ENCODE measurements around the gene TCHP.

DNA sequence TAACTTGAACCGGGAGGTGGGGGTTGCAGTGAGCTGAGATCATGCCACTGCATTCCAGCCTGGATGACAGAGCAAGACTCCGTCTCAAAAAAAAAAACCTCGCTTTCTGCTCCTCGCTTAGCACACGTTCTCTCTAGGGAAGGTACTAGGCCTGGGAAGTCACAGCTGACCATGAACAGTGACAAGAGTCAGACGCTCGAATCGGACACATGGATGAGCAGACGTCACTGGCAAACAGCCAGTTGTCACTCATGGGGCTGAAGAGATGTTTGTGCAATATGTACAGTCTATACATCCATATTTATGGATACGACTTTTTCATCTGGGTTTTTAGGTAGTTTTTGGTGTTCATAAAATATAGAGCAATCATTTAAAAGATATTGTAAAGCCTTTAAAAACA, 19.4 kb downstream of the TCHP start:
- no peak for TF ChIP-seq REST (IDR thresholded peaks at IDR 0.05; ENCODE audit: borderline replicate concordance)
- TF ChIP-seq, protein P1, sequence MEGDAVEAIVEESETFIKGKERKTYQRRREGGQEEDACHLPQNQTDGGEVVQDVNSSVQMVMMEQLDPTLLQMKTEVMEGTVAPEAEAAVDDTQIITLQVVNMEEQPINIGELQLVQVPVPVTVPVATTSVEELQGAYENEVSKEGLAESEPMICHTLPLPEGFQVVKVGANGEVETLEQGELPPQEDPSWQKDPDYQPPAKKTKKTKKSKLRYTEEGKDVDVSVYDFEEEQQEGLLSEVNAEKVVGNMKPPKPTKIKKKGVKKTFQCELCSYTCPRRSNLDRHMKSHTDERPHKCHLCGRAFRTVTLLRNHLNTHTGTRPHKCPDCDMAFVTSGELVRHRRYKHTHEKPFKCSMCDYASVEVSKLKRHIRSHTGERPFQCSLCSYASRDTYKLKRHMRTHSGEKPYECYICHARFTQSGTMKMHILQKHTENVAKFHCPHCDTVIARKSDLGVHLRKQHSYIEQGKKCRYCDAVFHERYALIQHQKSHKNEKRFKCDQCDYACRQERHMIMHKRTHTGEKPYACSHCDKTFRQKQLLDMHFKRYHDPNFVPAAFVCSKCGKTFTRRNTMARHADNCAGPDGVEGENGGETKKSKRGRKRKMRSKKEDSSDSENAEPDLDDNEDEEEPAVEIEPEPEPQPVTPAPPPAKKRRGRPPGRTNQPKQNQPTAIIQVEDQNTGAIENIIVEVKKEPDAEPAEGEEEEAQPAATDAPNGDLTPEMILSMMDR (IDR thresholded peaks at IDR 0.05; ENCODE audit: poor library complexity, severe bottlenecking) = no peak
- TF ChIP-seq TAF1 (IDR thresholded peaks at IDR 0.05; ENCODE audit: low read depth) = no peak
- no peak for TF ChIP-seq POLR2AphosphoS5 (IDR thresholded peaks at IDR 0.05)
- no peak for TF ChIP-seq RAD21 (conservative IDR thresholded peaks at IDR 0.05)
- TF ChIP-seq EP300 (conservative IDR thresholded peaks at IDR 0.05; ENCODE audit: poor library complexity, severe bottlenecking) = no peak
- no peak for TF ChIP-seq MXI1 (conservative IDR thresholded peaks at IDR 0.05; ENCODE audit: poor library complexity, severe bottlenecking)
- TF ChIP-seq EZH2 (IDR thresholded peaks at IDR 0.05; ENCODE audit: borderline replicate concordance, insufficient read depth, low read length, poor library complexity, severe bottlenecking) = no peak
